GM20000 (cell line): Measurements from ENCODE around the gene B4GALNT4.
"Not testable (repeated sequence)": the region's sequence is repeated elsewhere in the genome, so short reads cannot be mapped to it uniquely, and the experiment has no call there.

Experiments
- DNase-seq: peaks from one replicate; pipeline ENCODE4 v3.0.0; 2012; ENCODE audit warnings: low spot score
- CTCF ChIP-seq: IDR thresholded peaks from 2 replicates; pipeline ENCODE4 v1.5.1; 2012; ENCODE audit warnings: mild to moderate bottlenecking, control low read depth; ENCODE audit errors: extremely low read depth, missing control alignments

The B4GALNT4 gene

GRCh38 chr11:395866-396265 is 26.6 kb downstream of the B4GALNT4 start:
- TF ChIP-seq CTCF, result no peak
- DNase-seq, result no peak

- no peak for TF ChIP-seq CTCF
- DNase-seq, result peak; percentile 71
These were observed 27.2 kb downstream of the B4GALNT4 start for GRCh38 chr11:396511-396947.

- DNase-seq, result peak; percentile 98
- peak; percentile 78 for TF ChIP-seq CTCF
These were observed 27.7 kb downstream of the B4GALNT4 start for GRCh38 chr11:396948-397548.

GRCh38 chr11:398826-399225 is 29.5 kb downstream of the B4GALNT4 start:
- no peak for DNase-seq
- no peak for TF ChIP-seq CTCF

GRCh38 chr11:399731-400211 is 30.5 kb downstream of the B4GALNT4 start:
- no peak for TF ChIP-seq CTCF
- DNase-seq, result no peak

GRCh38 chr11:400241-400689 is 31.0 kb downstream of the B4GALNT4 start:
- DNase-seq, result no peak
- TF ChIP-seq CTCF, result no peak

- not testable (repeated sequence) for DNase-seq
These were observed 31.9 kb downstream of the B4GALNT4 start for GRCh38 chr11:401196-401595.

- TF ChIP-seq CTCF, result no peak
- DNase-seq, result no peak
These were observed 33.9 kb downstream of the B4GALNT4 start for GRCh38 chr11:403021-403760.
